ENCODE data around the gene DOCK1. TPM values are rescaled to one million over a fixed set of nuclear protein-coding genes. Genes with fewer than 3 reads are reported as not detected.

Gene DOCK1
- total RNA-seq, 1 experiment from 2014 or later: 40.0 TPM

DNA sequence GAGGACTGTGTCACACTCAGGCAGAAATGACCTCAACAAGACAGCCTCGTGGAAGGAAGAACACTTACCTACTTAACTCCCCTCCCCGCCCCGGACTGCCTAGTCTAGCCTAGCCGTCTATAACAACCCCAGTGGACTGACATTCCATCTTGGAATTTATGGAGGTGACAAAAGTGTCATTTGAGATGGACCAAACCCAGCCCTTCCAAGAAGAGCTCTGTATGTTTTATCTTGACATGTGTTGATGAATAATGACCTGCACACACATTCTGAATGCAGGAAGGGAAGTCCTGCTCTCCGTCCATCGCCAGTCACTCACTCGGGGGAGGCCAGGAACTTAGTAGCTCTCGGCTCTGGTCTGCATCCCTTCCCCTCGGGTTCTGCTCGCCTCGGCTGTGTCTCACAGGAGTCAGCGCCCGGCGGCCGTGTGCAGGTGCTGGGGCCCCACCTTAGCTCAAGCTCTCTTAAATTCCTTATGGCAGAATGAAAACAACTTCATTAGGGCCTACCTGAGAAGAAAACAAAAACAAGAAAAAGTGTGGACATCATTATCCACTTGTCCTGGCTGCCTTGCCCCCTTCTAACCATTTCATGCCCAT is 503.0 kb downstream of the DOCK1 start:
- peaks cover 6% of the 10 kb centered on the region for H3K36me3 Mint-ChIP-seq (ENCODE audit: insufficient read depth, unreplicated experiment)
- ChIA-PET CTCF (no interaction called here), POLR2A (interaction anchor here (0.5 kb wide), 1 partner anchor 223 kb away, joined by 3 read pairs; no protein-coding TSS in a partner anchor)
- no peak overlapping the region for H3K4me3 Mint-ChIP-seq (ENCODE audit: unreplicated experiment)
- no peaks in the 10 kb centered on the region for H3K9me3 Mint-ChIP-seq (ENCODE audit: unreplicated experiment)
- intact Hi-C loops (cut with micrococcal nuclease): no loop called here
- no peaks in the 10 kb centered on the region for H3K4me1 Mint-ChIP-seq (ENCODE audit: insufficient read depth, unreplicated experiment)
- no peak overlapping the region for H3K27ac Mint-ChIP-seq (ENCODE audit: low read depth, unreplicated experiment)
- TF ChIP-seq, protein P1, sequence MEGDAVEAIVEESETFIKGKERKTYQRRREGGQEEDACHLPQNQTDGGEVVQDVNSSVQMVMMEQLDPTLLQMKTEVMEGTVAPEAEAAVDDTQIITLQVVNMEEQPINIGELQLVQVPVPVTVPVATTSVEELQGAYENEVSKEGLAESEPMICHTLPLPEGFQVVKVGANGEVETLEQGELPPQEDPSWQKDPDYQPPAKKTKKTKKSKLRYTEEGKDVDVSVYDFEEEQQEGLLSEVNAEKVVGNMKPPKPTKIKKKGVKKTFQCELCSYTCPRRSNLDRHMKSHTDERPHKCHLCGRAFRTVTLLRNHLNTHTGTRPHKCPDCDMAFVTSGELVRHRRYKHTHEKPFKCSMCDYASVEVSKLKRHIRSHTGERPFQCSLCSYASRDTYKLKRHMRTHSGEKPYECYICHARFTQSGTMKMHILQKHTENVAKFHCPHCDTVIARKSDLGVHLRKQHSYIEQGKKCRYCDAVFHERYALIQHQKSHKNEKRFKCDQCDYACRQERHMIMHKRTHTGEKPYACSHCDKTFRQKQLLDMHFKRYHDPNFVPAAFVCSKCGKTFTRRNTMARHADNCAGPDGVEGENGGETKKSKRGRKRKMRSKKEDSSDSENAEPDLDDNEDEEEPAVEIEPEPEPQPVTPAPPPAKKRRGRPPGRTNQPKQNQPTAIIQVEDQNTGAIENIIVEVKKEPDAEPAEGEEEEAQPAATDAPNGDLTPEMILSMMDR (IDR thresholded peaks at IDR 0.05; ENCODE audit: unreplicated experiment): no peak
- DNase-seq (ENCODE audit: unreplicated experiment): no peak
- H3K27me3 Mint-ChIP-seq (ENCODE audit: insufficient read depth, unreplicated experiment): no peaks in the 10 kb centered on the region
- no TSS peak for BruUV-seq (replicated peaks)

DNA sequence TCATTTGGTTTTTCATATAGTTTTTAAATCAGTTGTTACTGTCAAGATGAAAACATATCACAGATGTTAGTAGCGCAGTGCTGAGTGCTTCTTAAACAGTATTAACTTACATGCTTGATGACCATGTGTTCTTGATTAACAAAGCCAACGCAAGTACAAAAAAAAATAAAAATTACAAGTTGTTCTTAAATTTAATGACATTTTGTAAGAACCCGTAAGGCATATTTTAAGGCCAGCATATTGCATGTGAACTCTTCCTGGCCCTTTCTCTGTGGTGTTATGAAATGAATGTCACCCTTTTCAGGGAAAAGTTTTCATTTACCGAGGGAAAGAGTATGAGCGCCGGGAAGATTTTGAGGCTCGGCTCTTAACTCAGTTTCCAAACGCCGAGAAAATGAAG is 503.5 kb downstream of the DOCK1 start:
- no TSS peak for BruUV-seq (replicated peaks)
- intact Hi-C loops (cut with micrococcal nuclease): no loop called here
- ChIA-PET POLR2A (interaction anchor here (0.5 kb wide), 1 partner anchor 223 kb away, joined by 3 read pairs; no protein-coding TSS in a partner anchor), CTCF (no interaction called here)
- Mint-ChIP-seq H3K4me1 (ENCODE audit: insufficient read depth, unreplicated experiment) (no peaks in the 10 kb centered on the region), H3K27ac (ENCODE audit: low read depth, unreplicated experiment) (no peak overlapping the region), H3K36me3 (ENCODE audit: insufficient read depth, unreplicated experiment) (peaks cover 6% of the 10 kb centered on the region), H3K4me3 (ENCODE audit: unreplicated experiment) (no peak overlapping the region), H3K9me3 (ENCODE audit: unreplicated experiment) (no peaks in the 10 kb centered on the region), H3K27me3 (ENCODE audit: insufficient read depth, unreplicated experiment) (no peaks in the 10 kb centered on the region)
- TF ChIP-seq, protein P1 (IDR thresholded peaks at IDR 0.05; ENCODE audit: unreplicated experiment): no peak
- no peak for DNase-seq (ENCODE audit: unreplicated experiment)

DNA sequence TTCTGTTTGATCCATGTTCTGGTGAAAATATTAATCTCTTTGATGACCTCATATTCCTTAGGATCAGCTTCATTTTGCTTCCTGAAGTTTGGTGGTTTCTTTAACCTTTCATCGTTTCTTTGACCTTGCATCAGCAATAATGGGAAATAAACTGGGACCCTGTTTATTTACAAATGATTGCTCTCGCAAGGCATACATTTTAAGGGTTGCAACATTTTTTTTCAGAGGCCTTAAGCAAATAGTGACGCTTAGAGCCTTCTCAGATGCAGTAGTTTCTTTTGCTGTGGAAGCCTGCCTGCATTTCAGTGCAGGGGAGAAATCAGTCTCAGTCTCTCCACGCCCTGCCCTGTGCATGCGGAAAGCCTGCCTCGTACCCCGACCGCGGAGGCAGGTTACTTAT is 504.8 kb downstream of the DOCK1 start:
- H3K4me1 Mint-ChIP-seq (ENCODE audit: insufficient read depth, unreplicated experiment): no peaks in the 10 kb centered on the region
- intact Hi-C loops (cut with micrococcal nuclease): no loop called here
- no peak overlapping the region for H3K27ac Mint-ChIP-seq (ENCODE audit: low read depth, unreplicated experiment)
- peaks cover 8% of the 10 kb centered on the region for H3K36me3 Mint-ChIP-seq (ENCODE audit: insufficient read depth, unreplicated experiment)
- H3K27me3 Mint-ChIP-seq (ENCODE audit: insufficient read depth, unreplicated experiment): no peaks in the 10 kb centered on the region
- CTCF ChIA-PET: no interaction called here
- TF ChIP-seq, protein P1 (IDR thresholded peaks at IDR 0.05; ENCODE audit: unreplicated experiment): no peak
- DNase-seq (ENCODE audit: unreplicated experiment): no peak
- H3K4me3 Mint-ChIP-seq (ENCODE audit: unreplicated experiment): no peak overlapping the region
- H3K9me3 Mint-ChIP-seq (ENCODE audit: unreplicated experiment): no peaks in the 10 kb centered on the region
- POLR2A ChIA-PET: no interaction called here
- BruUV-seq (replicated peaks): no TSS peak

DNA sequence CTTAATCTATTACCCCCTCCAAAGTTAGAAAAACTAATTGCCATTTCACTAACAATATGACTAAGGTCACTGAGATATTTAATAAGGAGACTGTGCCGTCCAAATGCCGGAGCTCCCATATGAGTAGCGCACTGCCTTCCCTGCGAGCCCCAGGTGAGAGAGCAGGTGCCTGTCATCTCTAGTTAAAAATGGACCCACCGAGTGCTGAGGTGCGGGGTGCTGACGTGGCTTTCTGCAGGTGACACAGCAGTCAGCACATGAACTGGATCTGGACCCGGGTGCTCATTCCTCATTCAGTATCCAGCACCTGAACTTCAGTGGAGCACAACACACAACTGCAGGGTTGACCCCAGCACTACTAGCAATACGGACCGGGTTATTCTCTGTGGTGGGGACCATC is 505.8 kb downstream of the DOCK1 start:
- peaks cover 12% of the 10 kb centered on the region for H3K36me3 Mint-ChIP-seq (ENCODE audit: insufficient read depth, unreplicated experiment)
- no peaks in the 10 kb centered on the region for H3K27me3 Mint-ChIP-seq (ENCODE audit: insufficient read depth, unreplicated experiment)
- TF ChIP-seq, protein P1 (IDR thresholded peaks at IDR 0.05; ENCODE audit: unreplicated experiment): no peak
- BruUV-seq (replicated peaks): no TSS peak
- no peaks in the 10 kb centered on the region for H3K9me3 Mint-ChIP-seq (ENCODE audit: unreplicated experiment)
- H3K27ac Mint-ChIP-seq (ENCODE audit: low read depth, unreplicated experiment): no peak overlapping the region
- intact Hi-C loops (cut with micrococcal nuclease): no loop called here
- H3K4me1 Mint-ChIP-seq (ENCODE audit: insufficient read depth, unreplicated experiment): no peaks in the 10 kb centered on the region
- H3K4me3 Mint-ChIP-seq (ENCODE audit: unreplicated experiment): no peak overlapping the region
- POLR2A ChIA-PET: no interaction called here
- CTCF ChIA-PET: interaction anchor here (0.7 kb wide), 1 partner anchor 450 kb away, joined by 4 read pairs; no protein-coding TSS in a partner anchor
- no peak for DNase-seq (ENCODE audit: unreplicated experiment)
